H1 (cell line): ENCODE measurements around the gene GRAMD1B. TPM values are rescaled to one million over a fixed set of nuclear protein-coding genes. Genes with fewer than 3 reads are reported as not detected.

ENCODE experiments used
- NRF1 ChIP-seq: IDR thresholded peaks from 2 replicates; pipeline ENCODE4 v1.6.1; 2011; ENCODE audit warnings: mild to moderate bottlenecking, low read depth, low read length, improper control_type of control experiment
- RBBP5 ChIP-seq: IDR thresholded peaks from 2 replicates; pipeline ENCODE4 v1.7.1; 2012; ENCODE audit warnings: low read depth, mild to moderate bottlenecking, inconsistent platforms, low read length, moderate library complexity, borderline replicate concordance
- polyA plus RNA-seq, 7 experiments: library from polyadenylated mRNA; depleted of rRNA in 3 of 7; stranded (reverse) in 5 of 7; unstranded in 2 of 7; fragments of >200 nt in 5 of 7; fragments of 200-250 nt in 2 of 7; gene quantifications; 1 replicate in 5 of 7; 2 replicates in 1 of 7; 4 replicates in 1 of 7; pipeline versions ENCODE4 v1.2.1 to v1.2.3, GENCODE V29; 2011 to 2013; ENCODE audit warnings: missing spikeins in 2 of 7, mixed read lengths in 2 of 7
- total RNA-seq: library from RNA; stranded (reverse); fragmentation: NEBNext Ultra II Directional; extraction: Animal tissue kit (Norgen Biotek cat#: 25700); gene quantifications from 2 replicates; pipeline ENCODE4 v1.2.1, GENCODE V29; 2021

Gene GRAMD1B
- total and polyA plus RNA-seq, 2 of the 8 experiments (the other 6 are each of a cell fraction or from before 2014, with no cell fraction given): 10.1 to 21.2 TPM

DNA sequence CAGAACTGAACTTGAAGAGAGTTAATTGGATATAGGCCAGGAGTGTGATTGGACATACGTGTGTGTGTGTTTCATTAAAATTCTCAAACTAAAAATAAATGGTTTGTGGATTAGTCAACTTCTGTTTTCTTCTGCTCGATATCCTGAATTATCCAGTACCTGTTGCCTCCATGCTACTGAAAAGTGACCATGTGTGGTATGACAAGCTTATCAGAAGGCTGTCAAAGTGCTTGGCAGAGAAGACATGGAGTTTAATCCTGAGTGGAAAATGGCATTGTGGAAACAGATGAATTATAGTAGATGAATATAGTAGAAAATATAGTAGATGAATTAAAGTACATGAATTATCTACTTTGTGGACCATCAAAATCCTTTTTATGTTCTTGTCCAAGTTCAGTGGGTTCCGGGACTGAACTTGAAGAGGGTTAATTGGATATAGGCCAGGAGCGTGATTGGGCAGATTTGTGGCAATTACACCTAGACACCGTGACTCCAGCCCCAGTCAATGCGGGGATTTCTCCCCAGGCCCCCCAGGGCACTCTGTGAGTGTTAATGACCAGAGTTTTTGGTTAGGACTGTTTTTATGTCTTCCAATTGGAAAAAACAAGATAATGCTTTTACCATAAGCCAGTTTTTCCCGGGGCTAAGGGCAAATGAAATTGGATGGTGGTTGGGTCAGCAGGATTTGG lies 30.1 kb downstream of the GRAMD1B start (continued):
- TF ChIP-seq RBBP5 (no peak), NRF1 (no peak)
